CD4-positive, alpha-beta T cell (primary cell): ENCODE data around the gene DZIP1. TPM values are rescaled to one million over a fixed set of nuclear protein-coding genes. Genes with fewer than 3 reads are reported as not detected.

Experiments used
- ATAC-seq: fragments of 200-7000 bp; cut with Tn5 transposase; one replicate; pipeline ENCODE4 v1.10.0; 2022; ENCODE audit warnings: mild to moderate bottlenecking; ENCODE audit not compliant: poor library complexity
- CTCF ChIA-PET: fragments of 350-600 bp; sonication (Branson Sonifier 250); formaldehyde crosslinking; loops from one replicate; lab custom pipeline; 2021; ENCODE audit warnings: antibody characterized with exemption, inconsistent platforms; lab: Charles Lee
- POLR2A ChIA-PET: fragments of 350-600 bp; sonication (Branson Sonifier 250); formaldehyde crosslinking; loops from one replicate; lab custom pipeline; 2021; ENCODE audit warnings: antibody characterized with exemption, inconsistent platforms; lab: Charles Lee
- DNase-seq, 14 experiments: peaks; one replicate each; pipeline ENCODE4 v3.0.0-alpha.2; 2013 to 2020; ENCODE audit warnings: mixed read lengths in 2 of 14
- H3K27ac ChIP-seq, 2 donors: one replicate each; pipeline versions ENCODE4 v1.5.1 to v1.7.0; 2013; ENCODE audit warnings: low read length in 2 of 2, low read depth in 1 of 2, mild to moderate bottlenecking in 1 of 2
- H3K27me3 ChIP-seq, 2 experiments: 1 replicate in 1 of 2; 2 replicates in 1 of 2; pipeline versions ENCODE4 v1.6.1 to v1.7.0; 2013; ENCODE audit warnings: low read length in 2 of 2, control low read depth in 1 of 2, mild to moderate bottlenecking in 1 of 2, moderate library complexity in 1 of 2; ENCODE audit not compliant: insufficient read depth in 2 of 2, control insufficient read depth in 1 of 2
- H3K36me3 ChIP-seq: one replicate; pipeline ENCODE4 v1.6.1; 2013; ENCODE audit warnings: low read length, control low read depth; ENCODE audit not compliant: insufficient read depth
- H3K4me1 ChIP-seq: one replicate; pipeline ENCODE4 v1.6.1; 2013; ENCODE audit warnings: low read length, control low read depth; ENCODE audit not compliant: insufficient read depth
- H3K4me3 ChIP-seq: one replicate; pipeline ENCODE4 v1.5.1; 2013; ENCODE audit warnings: mild to moderate bottlenecking, low read length, moderate library complexity
- H3K9me3 ChIP-seq, 2 experiments: 1 replicate in 1 of 2; 2 replicates in 1 of 2; pipeline versions ENCODE4 v1.6.1 to v1.7.0; 2013; ENCODE audit warnings: low read length in 2 of 2, mild to moderate bottlenecking in 2 of 2, control low read depth in 1 of 2, moderate library complexity in 1 of 2; ENCODE audit not compliant: control insufficient read depth in 1 of 2, insufficient read depth in 1 of 2
- H3K27ac Mint-ChIP-seq: one replicate; pipeline ENCODE4 v1.8.0; 2020; ENCODE audit warnings: mixed read lengths
- H3K27me3 Mint-ChIP-seq: one replicate; pipeline ENCODE4 v1.8.0; 2021; ENCODE audit warnings: mixed read lengths
- H3K36me3 Mint-ChIP-seq: one replicate; pipeline ENCODE4 v1.8.0; 2021; ENCODE audit warnings: low read depth, mixed read lengths
- H3K4me1 Mint-ChIP-seq: one replicate; pipeline ENCODE4 v1.8.0; 2021; ENCODE audit warnings: low read depth, mixed read lengths
- H3K4me3 Mint-ChIP-seq: one replicate; pipeline ENCODE4 v1.8.0; 2020; ENCODE audit warnings: mild to moderate bottlenecking, mixed read lengths
- H3K9me3 Mint-ChIP-seq: one replicate; pipeline ENCODE4 v1.8.0; 2020; ENCODE audit warnings: mixed read lengths
- intact Hi-C, 2 experiments: fragments of 100-400 bp; cut with DNase I in 1 of 2; cut with micrococcal nuclease in 1 of 2; formaldehyde crosslinking; loops; one replicate each; pipeline versions ENCODE4 v1.15.1 to v1.9.0; 2023 to 2025; cut with DNase I, micrococcal nuclease
- total RNA-seq, 174 experiments: library from RNA in 2 of 174; stranded (reverse) in 2 of 174; gene quantifications; one replicate each; pipeline ENCODE4 v1.2.3 and lab custom pipeline; 2021 to 2026
- TF ChIP-seq, protein P1 (sequence below): fragments of 200-600 bp; IDR thresholded peaks from one replicate; pipeline ENCODE4 v1.8.0; 2022; ENCODE audit warnings: antibody characterized with exemption, mild to moderate bottlenecking

The DZIP1 gene
- total RNA-seq, 2 experiments from 2014 or later = not detected

DNA sequence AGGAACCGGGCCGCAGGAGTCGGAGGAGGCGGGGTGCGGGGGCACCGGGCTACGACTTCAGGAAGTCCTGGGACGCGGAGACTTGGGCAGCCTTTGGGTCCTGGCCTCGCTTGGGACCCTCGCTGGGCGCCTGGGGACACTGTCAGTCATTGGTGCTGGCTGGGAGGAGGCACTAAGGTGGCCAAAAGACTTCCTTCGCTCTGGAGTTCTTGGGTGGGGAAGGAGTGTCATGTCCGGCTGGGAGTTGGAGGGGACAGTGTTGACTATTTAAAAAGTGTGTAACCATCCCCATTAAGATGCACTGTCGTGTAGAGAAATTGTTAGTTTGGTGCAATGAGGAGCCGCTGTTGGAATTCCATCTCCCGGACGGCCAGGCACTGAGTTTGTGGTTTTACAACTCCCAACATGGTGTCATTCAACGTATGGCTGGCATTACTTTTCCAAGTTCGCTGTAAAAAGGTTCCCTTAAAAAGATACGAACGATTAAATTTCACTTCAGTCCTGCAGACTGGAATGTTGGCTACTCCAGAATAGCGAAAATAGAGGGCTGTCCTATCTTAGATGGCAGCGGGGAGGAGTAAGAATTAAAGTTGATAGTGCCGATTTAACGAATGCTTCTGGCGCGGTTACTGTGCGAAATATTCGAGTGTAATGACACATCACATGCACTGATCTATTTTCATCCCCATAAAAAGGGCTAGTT lies 33.2 kb upstream of the DZIP1 start:
- ATAC-seq = no peak
- H3K36me3 Mint-ChIP-seq = peaks cover 38% of the 10 kb centered on the region
- Histone ChIP-seq H3K9me3 (no peaks in the 10 kb centered on the region), H3K27ac (peak overlapping the region; percentile 37 to 56), H3K4me1 (peaks cover 21% of the 10 kb centered on the region), H3K36me3 (no peaks in the 10 kb centered on the region), H3K4me3 (peak overlapping the region; percentile 92), H3K27me3 (no peaks in the 10 kb centered on the region)
- DNase-seq = peak in 4 of 14 experiments; percentile 10 to 42 (median 29)
- intact Hi-C loops = loop anchor here (5.0 to 10.0 kb wide), 6 partner anchors 47 to 1755 kb away; partner anchors contain the start of genes RAP2A (in 2 of the 2) and TGDS (in 1 of the 2)
- peak overlapping the region; percentile 91 for H3K4me3 Mint-ChIP-seq
- H3K27me3 Mint-ChIP-seq = no peaks in the 10 kb centered on the region
- TF ChIP-seq, protein P1, sequence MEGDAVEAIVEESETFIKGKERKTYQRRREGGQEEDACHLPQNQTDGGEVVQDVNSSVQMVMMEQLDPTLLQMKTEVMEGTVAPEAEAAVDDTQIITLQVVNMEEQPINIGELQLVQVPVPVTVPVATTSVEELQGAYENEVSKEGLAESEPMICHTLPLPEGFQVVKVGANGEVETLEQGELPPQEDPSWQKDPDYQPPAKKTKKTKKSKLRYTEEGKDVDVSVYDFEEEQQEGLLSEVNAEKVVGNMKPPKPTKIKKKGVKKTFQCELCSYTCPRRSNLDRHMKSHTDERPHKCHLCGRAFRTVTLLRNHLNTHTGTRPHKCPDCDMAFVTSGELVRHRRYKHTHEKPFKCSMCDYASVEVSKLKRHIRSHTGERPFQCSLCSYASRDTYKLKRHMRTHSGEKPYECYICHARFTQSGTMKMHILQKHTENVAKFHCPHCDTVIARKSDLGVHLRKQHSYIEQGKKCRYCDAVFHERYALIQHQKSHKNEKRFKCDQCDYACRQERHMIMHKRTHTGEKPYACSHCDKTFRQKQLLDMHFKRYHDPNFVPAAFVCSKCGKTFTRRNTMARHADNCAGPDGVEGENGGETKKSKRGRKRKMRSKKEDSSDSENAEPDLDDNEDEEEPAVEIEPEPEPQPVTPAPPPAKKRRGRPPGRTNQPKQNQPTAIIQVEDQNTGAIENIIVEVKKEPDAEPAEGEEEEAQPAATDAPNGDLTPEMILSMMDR = no peak
- CTCF ChIA-PET = interaction anchor here (0.6 kb wide), 1 partner anchor 1758 kb away, joined by 4 read pairs; no protein-coding TSS in a partner anchor
- POLR2A ChIA-PET = interaction anchor here (1.0 to 1.3 kb wide), 4 partner anchors 7 to 79 kb away, joined by 3 to 4 read pairs (median 3); no protein-coding TSS in a partner anchor
- H3K9me3 Mint-ChIP-seq = no peaks in the 10 kb centered on the region
- H3K4me1 Mint-ChIP-seq = peaks cover 87% of the 10 kb centered on the region
- peak overlapping the region; percentile 89 for H3K27ac Mint-ChIP-seq

DNA sequence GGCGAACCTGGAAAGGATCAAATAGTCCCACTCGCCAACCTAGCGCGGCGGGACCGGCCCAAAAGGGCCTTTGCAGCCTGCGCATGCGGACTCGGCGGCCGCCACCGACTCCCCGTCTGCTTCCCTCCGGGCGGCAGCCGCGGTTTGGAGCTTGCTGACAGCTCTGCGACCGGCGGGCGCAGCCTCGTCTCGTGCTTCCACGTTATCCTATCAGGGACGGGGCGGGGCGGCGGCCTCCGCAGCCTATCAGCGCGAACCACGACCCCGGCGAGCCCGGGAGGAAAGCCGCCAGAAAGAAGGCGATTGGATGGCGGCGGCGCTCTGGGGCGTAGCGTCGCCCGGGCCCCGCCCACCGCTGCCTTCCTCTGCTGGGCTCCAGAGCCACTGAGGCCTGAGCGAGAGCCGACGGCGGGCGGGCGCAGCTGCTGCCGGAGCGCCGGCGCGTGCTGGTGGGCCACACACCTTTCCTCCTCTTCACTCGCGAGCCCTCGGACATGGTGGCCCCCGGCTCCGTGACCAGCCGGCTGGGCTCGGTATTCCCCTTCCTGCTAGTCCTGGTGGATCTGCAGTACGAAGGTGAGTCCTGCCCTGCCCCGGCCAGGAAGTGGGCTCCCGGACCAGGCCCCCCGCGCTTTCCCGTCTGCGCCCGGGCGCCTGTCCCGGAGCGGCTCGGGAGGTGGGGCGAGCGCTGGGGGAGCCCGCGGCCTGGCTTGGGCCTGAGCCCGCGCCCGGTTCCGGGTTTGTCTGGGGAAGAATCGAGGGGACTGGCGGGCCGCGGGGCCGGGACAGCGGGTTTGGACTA lies 32.5 kb upstream of the DZIP1 start, which contains the start of gene DNAJC3:
Gene DNAJC3, plus strand, starts transcription at position 378 of the 802 bp plus-strand sequence. Its CDS starts 117 bp downstream, at position 495.
- DNase-seq (peak; percentile 95 to 99 (median 98)), ATAC-seq (peak; percentile 94)
- no peaks in the 10 kb centered on the region for H3K27me3 ChIP-seq
- H3K9me3 Mint-ChIP-seq = no peaks in the 10 kb centered on the region
- H3K27ac Mint-ChIP-seq = peak within 1 kb of the TSS; percentile 89
- H3K4me3 ChIP-seq = peak within 1 kb of the TSS; percentile 92
- CTCF ChIA-PET = interaction anchor here (0.6 to 0.9 kb wide), 3 partner anchors 16 to 1759 kb away, joined by 3 to 4 read pairs (median 4); no protein-coding TSS in a partner anchor
- POLR2A ChIA-PET = interaction anchor here (0.6 to 1.3 kb wide), 17 partner anchors 8 to 1756 kb away, joined by 3 to 16 read pairs (median 3); partner anchors contain the start of genes RAP2A and TGDS
- TF ChIP-seq, protein P1 = no peak
- peaks cover 79% of the 10 kb centered on the region for H3K4me1 Mint-ChIP-seq
- no peaks in the 10 kb centered on the region for H3K36me3 ChIP-seq
- intact Hi-C loops = loop anchor here (5.0 to 10.0 kb wide), 6 partner anchors 48 to 1755 kb away; partner anchors contain the start of genes RAP2A (in 2 of the 2) and TGDS (in 1 of the 2)
- peak within 1 kb of the TSS; percentile 91 for H3K4me3 Mint-ChIP-seq
- H3K36me3 Mint-ChIP-seq = peaks cover 40% of the 10 kb centered on the region
- H3K27ac ChIP-seq = peak within 1 kb of the TSS; percentile 61 to 76
- peaks cover 21% of the 10 kb centered on the region for H3K4me1 ChIP-seq
- peaks cover 0 to 1% of the 10 kb centered on the region in 2 experiments for H3K9me3 ChIP-seq
- no peaks in the 10 kb centered on the region for H3K27me3 Mint-ChIP-seq
